ENCODE measurements around the gene SH3PXD2B.
"Not testable (repeated sequence)": the region's sequence is repeated elsewhere in the genome, so short reads cannot be mapped to it uniquely, and the experiment has no call there.

SH3PXD2B gene

DNA sequence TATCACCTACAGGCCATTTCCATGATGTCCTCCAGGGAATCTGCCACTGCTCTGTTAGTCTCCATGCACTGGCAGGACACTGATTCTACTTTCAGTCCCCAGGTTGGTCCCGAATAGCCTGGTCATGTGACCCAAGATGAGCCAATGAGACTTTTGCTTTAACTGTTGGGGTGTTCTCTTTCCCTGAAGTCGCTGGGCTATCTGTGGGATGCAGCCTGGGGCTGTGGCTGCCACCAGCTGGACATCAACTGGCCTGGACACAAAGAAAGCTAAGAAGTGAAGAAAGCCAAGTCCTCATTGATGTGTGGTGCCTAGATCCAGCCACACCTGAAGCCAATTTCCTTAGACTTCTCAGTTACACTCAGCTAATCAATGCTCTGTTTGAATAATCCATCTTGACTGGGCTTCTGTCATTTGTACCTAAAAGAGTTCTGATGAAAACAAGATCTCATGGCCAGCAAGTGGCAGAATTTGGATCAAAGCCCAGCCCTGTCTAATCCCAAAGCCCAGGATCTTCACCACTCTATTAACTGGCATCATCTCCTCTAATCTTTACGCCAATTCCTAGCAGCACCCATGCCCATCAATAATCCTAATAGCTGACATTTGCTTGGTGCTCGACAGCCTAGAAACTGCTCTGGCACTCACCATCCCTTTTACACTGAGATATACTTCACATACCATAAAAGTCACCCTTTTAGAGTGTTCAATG, 37.0 kb downstream of the SH3PXD2B start:
- no peak for DNase-seq

DNA sequence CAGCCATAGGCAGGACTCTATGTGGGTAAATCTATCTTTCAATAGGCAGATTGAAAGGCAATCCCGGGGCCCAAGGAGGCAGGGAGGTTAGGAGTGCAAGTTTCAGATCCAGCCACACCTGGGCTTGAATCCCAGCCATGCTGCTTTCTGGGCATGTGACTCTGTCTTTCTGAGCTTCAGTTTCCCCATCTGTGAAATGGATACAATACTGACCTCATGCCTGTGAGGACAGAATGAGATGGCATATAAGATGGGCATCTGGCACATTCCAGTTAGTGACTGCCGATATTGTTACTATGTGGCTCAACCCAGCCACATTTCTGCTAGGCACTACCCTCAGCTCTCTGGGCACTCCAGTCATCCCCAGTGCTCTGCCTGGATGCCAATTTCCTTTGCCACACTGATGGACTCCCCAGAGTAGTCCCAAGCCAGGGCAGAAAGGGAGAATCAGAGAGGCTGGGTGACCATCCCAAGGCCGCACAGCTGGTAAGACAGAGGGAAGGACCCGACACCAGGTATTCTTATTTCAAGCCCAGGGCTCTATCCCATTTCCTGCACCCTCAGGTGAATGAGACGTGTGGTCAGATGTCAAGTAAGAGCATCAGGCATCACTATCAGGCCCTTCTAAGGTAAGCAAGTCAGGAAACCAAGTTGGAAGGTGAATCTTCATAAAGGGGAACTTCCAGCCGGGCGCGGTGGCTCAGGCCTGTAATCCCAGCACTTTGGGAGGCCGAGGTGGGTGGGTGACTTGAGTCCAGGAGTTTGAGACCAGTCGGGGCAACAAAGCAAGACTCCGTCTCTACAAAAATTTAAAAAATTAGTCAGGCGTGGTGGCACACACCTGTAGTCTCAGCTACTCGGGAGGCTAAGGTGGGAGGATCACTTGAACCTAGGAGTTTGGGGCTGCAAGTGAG, 38.7 kb downstream of the SH3PXD2B start:
- no peak for DNase-seq

DNA sequence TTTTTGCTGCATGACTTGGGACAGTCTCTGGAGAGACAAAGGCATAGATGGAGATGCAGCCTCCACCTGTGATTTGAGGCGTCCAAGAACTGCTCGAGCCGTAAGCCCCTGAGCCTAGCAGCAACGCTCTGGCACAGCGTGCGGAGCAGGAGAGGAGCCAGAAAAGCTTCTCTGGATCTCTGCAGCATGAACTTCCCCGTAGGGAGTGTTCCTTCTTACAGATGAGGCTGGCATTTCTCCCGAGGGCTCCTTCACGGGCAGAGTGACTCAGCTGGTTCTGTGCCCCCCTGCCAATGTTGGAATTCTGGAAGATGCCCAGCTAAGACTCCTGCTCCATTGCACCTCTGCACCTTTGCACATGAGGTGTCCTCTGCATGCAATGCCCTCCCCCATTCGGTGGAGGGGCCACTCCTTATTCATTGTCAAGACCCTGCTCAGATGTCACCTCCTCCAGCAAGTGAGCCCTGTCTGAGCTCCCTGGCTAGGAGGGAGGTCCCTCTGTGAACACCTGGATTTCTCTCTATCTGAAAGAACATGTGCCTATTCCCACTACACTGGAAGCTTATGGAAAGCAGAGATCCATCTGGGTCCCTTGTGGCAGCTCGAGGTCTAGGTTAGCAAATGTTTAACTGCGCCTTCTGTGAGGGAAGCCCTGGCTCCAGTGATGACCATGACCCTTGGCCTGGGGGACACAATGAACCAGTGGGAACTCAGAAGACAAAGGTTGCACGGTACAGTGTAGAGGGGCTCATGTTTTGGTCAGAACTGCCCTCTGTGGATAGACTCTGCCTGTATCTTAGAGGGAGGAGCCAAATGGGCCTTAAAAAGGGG, 39.6 kb downstream of the SH3PXD2B start:
- DNase-seq = no peak

DNA sequence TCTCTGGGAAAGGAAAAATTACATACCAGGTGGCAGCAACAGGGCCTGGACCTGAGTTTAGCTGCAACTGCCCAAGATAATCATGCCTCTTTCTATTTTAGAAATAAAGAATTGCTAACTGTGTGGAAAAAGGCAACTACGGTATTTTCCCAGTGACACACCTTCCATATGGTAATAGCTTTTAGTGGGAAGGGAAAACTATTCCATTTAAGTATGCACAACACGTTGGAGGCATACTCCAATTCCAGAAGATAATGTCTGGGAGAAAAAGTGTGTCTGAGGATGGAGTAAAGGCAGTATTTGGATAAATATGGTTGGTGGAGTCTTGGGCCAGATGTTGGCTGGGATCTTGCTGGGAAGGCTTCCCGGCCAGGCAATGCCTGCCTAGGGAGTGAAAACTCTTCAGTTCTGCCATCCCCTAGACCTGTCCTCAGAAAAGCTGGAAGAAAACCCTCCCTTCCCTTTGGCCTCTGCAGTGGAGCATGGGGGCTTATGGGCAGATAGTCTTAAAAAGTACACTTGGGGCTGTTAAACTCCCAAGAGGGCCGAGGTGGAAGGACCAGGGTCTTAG, 40.6 kb downstream of the SH3PXD2B start:
- DNase-seq = no peak

DNA sequence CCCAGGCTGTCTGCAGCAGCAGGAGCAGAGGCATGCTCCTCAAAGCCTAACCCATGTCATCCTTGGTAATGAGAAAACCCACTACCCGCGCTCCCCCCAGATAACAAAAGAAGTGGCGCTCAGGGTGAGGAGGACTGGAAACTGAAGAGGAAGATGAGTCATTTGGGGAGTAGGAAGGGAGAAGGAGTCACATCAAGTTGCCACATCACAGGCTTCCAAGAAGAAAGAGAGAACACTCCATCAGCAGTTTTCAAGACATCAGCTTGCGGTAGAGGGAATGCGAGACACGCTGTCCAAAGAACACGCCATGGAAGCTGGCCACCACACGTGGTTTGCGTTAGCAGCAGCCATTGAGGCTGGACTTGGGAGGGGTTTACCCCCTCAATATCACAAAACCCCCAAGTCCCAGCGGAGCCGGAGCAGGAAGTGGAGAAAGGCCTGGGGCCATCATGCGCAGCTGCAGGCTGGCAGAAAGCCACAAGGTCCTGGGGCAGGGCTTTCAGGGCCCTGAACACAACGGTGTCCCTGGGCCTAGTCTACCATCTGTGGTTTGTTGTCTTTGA, 41.5 kb downstream of the SH3PXD2B start:
- DNase-seq = no peak

DNA sequence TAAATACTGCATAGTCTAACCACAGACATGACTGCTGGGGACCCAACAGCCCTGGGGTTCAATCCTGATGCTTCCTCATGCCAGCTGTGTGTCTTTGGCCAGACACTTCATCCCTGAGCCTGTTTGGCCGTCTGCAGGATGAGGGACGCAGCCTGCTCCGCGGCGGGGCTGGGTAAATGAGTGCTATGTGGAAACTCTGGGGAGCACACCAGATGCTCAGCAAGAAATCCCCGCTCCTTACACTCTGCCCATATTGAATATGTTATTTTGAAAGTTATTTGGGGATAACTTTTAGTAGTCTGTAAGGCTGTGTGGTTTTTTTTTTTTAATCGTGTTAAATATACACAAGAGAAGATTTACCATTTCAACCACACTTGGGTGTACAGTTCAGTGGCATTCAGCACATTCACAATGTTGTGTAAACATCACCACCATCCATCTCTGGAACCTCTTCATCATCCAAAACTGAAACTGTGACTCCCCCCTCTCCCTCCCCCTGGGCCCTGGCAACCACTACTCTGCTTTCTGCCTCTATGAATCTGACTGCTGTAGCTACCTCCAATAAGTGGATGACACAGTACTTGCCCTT, 42.7 kb downstream of the SH3PXD2B start:
- no peak for DNase-seq

DNA sequence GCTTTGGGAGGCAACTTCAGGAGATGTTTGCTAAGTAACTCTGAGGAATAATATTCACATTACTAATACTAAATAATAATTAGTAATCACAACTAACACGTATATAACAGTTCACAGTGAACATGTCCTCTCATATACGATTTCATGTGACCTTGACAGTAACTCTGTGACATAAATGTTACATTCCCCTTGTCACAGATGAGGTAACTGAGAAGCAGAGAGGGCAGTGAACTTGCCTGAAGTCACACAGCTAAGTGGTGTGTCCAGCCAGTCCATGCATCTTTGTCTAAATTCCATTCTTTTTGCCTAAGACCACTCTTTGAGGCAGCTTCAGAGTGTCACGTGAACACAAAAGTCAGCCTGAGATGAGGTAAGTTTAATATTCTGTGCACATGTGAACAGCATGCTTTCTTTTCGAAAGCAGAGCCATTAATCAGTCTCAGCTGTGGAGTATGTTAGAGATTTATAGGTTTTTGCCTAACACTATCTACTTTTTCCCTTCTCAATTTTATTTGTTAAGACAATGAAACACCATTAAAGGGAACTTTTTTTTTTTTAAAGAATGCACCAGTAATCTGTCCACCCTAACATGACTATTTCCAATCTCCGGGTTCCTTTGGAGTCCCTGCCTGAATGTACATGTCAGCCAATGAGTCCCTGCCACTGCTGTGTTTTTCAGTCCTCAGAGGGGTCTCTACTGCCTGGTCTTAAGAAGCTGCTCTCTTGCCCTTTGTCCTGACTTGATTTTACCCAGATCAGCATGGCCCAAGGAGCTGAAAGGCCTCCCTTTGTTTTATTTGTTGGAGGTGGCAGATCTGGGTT, 43.5 kb downstream of the SH3PXD2B start:
- no peak for DNase-seq

DNA sequence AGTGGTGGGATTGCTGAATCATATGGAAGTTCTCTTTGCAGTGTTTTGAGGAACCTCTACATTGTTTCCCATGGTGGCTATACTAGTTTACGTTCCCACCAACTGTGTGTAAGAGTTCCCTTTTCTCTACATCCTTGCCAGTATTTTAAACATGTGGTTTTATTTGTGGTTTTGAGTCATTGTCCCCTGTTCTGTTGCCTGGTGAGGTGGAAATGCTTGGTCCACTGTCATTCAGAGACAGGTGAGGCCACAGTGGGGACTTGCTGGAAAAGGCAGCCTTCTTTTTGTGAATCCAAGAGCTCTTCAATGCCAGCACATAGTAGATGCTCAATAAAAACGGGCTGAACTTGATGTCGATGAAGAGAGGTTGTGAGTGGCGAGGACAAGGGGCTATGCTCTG, 44.2 kb downstream of the SH3PXD2B start:
- no peak for DNase-seq

DNA sequence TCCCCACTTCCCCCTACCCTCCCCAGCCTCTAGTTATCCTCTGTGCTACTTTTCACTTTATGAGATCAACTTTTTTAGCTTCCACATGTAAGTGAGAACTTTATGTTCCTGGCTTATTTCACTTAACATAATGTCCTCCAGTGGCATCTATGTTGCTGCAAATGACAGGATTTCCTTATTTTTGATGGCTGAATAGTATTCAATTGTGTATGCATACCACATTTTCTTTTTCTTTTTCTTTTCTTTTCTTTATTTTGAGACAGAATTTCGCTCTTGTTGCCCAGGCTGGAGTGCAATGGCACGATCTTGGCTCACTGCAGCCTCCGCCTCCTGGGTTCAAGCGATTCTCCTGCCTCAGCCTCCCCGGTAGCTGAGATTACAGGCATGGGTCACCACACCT, 44.8 kb downstream of the SH3PXD2B start:
- DNase-seq = not testable (repeated sequence)

DNA sequence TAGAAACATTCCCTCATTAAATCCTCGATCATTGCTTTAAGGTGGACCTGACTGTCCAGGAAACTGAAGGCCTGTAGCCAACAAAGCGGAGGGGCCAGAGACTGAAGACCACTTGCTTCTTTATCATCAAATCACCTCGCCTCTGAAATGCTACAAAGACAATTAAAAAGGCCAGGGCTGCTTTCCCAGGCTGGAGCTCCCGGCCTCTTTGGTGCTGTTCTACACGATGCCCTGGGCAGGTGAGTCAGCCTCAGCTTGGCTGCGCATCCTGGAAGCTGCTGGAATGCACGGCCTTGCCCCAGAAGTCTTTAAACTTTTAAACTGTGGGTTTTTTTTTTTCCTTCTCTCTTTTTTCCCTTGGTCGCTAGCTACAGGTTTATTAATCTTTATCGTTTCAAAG, 46.5 kb downstream of the SH3PXD2B start:
- DNase-seq = no peak

DNA sequence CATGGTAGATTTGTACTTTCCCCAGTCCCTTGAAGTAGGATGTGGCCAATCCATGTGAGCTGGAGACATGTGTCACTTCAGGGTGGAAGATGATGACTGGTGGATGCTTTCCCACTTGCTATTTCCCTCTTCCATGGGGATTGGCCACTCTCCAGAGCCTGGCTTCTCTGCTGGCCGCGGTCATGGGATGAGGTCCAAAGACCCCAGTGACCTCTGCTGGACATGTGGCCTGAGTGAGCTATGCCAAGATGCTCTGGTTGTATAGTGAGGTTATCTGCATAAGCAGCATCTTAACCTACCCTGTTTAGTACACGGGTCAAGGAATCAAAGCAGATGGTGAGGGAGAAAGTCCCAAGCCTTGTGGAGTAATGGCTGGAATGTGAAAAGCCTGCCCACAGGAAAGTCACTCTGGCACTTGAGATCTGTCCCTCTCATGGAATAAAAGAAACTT, 47.1 kb downstream of the SH3PXD2B start:
- no peak for DNase-seq

DNA sequence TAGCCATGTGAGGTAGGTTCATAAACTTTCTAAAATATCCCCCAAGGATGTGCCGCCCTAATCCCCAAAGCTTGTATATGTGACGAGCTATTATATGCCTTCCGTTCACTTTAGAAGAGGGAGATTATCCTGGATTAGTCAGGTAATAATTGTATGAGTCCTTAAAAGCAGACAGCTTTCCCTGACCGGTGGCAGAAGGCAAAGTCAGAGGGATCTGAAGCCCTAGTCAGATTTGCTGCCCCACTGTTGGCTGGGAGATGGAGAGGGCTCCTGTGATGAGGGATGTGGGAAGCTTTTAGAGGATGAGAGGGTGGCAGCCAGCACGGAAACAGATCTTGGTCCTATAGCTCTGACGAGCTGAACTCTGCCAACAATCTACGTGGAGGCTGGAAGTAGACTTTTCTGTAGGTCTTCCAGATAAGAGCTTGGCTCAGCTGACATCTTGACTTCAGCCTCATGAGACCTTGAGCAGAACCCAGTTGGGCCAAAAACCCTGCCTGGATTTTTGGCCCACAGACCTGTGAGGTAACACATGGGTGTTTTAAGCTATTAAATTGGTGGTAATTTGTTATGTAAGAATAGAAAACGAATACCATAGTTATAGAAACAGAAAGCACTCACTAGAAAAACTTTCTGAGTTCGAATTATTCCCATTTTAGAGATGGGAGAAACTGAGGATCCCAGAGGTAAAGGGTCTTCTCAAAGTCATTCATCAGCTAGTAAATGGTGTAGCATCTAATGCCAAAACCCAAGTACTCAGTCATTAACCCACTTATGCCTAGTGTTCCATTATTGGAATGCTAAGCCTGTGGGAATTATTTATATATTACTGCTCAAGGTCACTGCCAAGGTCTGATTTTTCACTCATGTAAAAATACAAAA, 48.9 kb downstream of the SH3PXD2B start:
- DNase-seq = no peak

DNA sequence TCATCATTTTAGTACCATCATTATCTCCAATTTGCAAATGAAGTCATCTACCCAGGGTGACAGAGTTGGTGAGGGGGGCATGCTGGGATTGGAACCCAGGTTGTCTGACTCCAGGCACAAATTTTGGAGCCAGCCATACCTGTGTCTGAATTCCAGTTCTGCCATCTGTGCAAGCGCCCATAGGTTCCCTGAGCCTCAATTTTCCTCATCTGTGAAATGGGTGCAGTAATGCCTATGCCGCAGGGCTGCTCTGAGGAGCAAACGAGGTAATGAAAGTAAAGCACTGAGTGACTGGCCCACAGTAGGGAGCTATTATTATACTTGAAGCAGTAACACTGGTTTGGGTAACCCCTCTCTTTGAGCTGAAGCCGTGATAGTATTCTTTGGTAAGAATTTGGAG, 49.6 kb downstream of the SH3PXD2B start:
- no peak for DNase-seq

DNA sequence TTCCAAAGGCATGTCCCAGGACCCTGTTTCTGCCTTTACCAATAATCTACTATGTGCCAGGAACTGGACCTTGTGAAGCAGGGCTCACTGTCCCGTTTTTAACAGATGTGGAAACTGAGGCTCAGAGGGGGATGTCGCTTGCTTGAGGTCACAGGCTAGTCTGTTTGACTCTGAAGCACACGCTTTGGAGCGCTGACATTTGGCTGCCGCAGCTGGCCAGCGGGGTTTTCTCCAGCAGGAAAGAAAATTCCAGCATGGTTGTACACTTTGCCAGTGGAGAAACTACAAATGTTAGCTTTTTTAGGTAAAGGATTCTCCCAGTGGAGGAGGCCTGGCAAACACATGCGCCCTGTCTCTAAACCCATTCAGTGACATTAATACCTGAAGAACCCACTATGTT, 50.5 kb downstream of the SH3PXD2B start:
- no peak for DNase-seq

DNA sequence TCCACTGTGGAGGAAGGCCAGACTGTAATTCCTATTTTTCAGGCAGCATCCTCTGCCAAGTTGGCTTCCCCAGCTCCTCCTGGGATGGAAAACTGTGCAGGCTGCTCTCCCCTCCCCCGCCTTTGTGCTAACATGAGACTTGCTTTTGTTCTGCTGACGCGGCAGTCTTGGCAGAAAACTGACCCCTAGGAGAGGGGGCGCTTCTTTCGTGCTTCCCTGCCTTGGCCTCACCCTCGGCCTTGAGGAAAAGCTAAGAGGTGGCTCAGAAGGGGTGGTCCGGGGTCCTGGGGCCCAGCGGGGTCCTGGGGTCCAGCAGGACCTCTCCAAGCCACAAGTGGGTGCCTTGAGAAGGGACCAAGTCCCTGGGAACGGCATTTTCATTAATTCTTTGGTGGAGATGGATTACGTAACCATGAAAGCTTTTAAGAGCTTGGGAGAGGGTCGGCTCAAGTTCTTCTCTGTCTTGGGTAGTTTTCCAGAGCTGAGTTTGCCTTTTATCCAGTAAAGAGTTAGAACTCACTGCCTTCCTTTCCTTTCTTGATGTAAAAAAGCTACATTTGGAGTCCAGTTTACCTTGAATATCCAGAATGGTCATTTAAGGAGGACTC, 51.0 kb downstream of the SH3PXD2B start:
- DNase-seq = no peak

DNA sequence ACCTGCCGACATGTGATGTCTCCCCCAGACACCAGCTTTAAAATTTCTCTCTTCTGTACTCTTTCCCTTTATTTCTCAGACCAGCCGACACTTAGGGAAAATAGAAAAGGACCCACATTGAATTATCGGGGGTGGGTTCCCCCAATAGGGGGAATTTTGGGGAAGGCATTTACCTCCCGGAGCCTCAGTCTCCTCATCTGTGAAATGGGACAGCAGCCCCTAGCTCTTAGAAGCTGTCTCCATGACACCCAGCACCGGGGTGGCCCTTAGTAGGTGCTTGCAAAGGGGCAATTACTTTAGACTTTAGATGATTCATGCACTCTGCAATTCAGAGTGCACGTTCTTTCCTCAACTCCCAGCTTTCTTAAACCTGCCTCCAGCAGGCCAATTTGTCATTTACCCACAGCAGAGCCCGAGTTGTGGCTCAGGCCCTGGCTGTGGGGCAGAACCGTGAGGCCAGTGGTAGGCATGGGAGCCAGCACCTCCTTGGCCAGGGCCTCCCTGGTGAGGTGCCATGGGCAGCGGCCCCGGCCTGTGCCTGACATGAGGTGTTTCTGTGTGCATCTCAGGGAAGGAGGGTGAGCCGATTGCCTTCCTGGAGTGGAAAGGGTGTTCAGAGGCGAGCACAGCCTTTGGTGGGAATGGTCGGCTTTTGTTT, 51.7 kb downstream of the SH3PXD2B start:
- DNase-seq = no peak

DNA sequence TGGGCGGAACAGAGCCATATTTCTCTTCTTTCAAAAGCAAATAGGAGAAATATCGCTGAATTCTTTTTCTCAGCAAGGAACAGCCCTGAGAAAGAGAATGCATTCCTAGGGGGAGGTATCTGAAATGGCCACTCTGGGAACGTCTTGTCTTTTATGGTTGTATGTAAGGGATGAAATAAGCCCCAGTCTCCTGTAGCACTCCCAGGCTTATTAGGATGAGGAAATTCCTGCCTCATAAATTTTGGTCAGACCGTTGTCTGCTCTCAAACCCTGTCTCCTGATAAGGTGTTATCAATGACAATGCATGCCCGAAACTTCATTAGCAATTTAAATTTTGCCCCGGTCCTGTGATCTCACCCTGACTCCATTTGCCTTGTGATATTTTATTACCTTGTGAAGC, 52.3 kb downstream of the SH3PXD2B start:
- DNase-seq = not testable (repeated sequence)

DNA sequence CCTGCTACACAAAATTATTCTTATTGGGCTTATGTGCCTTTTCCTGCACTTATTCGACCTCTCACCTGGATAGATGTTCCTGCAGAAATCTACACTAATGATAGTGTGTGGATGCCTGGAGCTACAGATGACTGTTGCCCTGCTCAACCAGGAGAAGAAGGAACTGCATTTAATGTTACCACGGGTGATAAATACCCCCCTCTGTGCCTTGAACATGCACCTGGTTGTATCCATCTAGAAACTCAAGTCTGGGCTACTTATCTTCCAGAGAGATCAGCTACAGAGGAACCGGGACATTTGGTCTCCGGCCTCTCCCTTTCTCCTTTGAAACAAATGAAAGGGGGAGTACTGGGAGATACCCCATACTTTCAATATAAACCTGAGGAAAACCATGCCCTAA, 54.5 kb downstream of the SH3PXD2B start:
- no peak for DNase-seq

DNA sequence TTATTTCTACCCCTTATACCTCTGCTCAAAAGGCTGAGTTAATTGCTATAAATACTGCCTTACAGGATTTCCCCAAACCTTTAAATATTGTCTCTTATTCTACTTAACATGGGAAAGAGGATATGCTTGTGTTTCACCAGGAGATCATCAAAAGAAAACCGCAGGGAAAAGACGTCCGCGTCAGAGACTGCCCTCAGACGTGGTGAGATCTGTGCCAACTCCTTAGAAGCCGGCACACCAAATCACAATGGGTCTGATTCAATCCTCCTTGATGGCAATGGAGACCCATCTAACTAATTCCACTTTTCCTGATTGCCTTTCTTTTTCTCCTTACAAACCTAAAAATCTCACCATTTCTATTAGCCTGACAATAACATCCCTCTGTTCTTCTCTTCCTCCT, 55.0 kb downstream of the SH3PXD2B start:
- DNase-seq = no peak

Measured in CD4-positive, alpha-beta T cell treated with Interleukin-6 for 4 hours (primary cell).